DMS153 treated with DMSO at 0.1 percent for 48 hours (cell line): Measurements from ENCODE around the gene ADAM11.
"Not testable (repeated sequence)": the region's sequence is repeated elsewhere in the genome, so short reads cannot be mapped to it uniquely, and the experiment has no call there.

Experiments
- DNase-seq: peaks from one replicate; lab custom pipeline; 2025; ENCODE audit not compliant: unreplicated experiment; lab: John Stamatoyannopoulos, UW

Gene ADAM11

DNA sequence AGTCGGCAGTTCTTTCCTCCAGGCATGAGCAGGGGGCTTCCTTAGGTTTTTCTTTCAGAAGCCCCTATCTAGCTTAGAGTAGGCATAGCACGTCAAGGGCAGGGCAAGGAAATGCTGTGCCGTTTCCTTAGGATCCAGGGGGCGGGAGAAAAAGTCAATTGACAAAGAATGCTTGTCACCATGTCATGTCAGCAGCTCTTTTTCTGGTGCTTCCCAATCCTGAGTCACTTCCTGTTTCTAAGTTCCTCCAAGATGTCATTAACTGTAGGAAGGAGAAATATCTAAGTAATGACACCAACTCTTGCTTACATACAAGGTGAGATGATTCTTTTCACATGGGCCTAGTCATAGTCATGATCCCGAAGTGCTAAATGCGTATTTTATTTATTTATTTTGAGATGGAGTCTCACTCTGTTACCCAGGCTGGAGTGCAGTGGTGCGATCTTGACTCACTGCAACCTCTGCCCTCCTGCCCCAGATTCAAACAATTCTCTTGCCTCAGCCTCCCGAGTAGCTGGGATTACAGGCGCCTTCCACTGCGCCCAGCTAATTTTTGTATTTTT, 36.1 kb downstream of the ADAM11 start:
- DNase-seq, result no peak

DNA sequence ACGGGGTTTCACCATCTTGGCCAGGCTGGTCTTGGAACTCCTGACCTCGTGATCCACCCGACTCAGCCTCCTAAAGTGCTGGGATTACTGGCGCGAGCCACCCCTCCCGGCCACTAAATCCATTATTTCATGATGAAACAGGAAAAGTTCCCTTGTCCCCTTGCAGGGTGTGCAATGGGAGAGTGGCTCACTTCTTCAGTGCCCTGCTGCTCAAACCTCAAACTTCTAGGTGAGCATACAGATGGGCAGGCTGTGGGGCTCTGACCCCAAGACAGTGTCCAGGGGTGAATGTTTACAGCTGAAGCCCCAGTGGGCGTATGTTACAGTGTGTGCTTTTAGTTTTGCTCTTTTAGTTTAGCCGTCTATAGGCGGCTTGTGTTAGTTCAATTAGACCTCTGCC, 36.6 kb downstream of the ADAM11 start:
- no peak for DNase-seq

DNA sequence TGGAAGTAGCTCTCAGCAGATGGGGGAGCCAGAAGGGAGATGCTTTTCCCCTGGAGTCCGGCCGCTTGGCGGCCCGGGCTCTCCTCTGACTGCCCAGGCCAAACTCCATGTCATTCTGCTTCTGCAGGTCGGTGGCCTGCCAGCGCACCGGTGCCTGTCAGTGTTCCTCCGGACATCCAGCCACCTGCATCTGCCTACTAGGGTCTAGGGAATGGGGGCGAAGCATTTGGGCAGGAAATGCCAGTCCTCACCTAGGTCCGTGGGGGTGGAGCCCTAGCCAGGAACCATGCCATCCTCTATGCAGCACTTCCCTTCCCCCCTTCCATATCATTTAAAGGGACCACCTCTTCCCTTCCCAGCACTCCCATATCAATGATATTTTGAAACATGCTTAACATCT, 37.1 kb downstream of the ADAM11 start:
- no peak for DNase-seq

DNA sequence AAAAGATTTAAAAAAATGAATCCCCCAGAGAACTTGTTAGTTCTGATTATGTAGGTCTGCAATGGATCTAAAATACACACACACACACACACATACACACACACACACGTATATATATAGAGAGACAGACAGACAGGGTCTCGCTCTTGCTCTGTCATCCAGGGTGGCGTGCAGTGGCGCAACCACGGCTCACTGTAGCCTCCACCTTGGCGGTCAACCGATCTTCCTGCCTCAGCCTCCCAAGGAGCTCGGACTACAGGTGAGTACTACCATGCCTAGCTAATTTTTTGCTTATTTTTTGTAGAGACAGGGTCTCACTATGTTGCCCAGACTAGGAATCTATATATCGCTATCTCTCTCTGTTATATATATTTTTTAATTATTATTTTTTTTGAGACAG, 37.9 kb downstream of the ADAM11 start:
- no peak for DNase-seq

DNA sequence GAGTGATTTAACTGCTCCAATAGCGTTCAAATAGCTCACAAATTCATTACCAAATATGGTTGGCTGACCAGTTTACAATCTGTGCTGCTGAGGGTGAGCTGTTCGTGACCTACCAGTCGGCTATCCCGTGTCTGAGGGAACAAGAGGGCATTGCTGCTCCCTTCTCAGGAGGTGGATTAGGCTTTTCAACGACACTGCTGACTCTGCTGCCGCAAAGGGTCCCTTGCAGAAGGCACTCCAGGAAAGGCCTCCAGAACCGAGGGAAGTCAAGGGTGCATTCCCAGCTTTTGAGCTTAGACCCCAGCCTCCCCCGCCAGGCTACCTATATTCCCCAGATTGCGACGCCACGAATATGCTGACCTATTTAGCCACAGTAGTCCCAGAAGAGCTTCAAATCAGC, 39.0 kb downstream of the ADAM11 start:
- DNase-seq, result no peak

DNA sequence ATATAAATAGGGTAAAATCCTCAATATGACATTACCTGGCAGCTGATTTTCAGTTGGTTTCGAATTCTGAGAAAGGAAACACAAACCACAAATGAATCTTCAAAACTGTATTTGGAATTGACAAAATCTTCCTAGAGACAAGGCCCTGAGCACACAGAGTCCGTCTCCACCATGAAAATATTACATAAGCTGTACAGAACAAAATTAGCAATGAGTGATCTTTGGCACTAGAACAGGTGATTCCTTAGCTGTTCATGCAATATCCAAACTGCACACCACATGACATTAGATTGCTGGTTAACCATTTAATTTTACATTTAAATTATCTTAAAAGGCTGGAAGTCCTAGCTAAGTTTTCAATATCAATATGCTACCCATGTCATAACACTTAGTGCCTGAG, 39.6 kb downstream of the ADAM11 start:
- DNase-seq, result no peak

DNA sequence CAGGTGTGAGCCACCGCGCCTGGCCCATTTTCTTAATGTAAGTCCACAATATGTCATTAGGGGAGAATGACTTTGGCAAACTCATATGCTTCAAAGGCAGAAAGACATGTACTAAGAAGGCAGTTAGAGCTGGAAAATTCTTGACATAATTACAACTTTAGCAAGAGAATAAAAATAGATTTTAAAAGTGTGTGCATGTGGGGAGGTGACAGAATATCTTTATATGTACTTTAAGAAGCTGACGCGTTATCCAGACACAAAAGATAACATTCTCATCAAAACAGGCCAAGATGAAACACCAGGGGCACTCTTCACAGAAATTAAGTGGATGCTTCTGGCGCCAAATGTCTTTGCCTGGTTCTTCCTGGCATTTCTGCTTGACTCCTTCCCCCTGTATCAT, 43.1 kb downstream of the ADAM11 start:
- no peak for DNase-seq

DNA sequence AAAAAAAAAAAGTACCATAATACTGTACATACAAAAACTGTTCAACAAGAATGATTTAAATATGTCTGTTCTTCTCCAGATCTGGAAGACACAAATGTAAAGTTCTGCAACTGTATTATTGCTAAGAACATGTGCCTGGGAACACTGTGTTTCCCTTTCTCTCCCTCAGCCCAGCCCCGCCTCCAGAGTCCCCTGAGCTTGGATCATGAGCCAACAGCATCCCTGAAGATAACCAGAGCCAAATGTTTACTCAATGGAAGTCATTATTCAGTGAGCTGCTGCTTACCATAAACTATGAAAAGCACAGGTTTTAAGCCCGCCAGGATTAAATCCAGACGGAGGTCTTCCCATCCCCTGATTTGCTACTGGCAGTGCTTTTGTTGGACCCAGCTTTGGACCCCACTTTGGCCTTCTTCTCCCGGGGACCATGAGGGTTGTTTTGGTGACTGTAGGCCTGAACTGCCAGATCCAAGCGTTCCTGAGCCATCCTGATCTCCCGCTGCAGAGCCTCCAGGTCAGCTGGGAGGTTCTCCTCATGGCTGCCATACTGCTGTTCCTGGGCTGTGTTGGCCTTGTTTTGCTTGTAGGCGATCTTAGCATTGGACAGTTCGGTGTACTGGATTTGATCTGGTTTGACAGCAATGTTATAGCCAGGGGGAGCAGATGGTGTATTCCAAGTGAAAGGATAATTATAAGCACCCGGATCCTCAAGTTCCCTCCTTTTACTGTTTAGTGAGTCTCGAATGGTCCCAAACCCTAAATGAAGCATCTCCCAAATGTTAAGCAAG, 45.7 kb downstream of the ADAM11 start:
- DNase-seq, result no peak

DNA sequence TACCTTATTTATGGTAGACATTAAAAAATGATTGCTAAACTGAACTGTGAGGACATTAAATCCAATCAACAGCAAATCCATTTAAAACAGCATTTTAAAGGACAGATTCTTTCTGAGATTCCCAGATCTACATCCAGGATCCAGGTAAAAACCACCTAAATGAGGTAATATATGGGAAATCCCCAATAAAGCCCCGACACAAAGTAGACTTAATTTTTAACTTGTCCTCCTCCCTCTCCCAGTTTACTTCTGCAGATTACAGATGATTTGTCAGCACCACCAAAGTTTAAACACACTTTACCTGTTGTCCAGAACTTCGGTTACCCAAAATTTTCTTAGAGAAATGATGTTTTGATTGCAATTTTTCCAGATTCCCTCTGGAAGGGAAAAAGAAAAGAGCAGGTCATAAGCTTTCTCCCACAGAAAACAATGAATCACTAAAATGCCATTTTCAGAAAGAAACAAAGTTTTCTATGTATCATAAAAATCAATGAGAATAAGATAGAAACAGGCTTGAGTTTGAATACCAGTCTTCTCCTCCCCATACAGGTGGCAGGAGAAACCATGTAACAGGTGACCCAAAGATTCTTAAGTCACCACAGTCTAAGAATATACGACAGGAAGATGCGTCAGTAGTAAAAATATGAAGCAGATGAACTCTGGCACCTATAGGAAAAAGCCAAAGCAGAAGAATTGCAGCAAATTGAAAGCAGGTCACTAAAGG, 48.5 kb downstream of the ADAM11 start:
- no peak for DNase-seq

DNA sequence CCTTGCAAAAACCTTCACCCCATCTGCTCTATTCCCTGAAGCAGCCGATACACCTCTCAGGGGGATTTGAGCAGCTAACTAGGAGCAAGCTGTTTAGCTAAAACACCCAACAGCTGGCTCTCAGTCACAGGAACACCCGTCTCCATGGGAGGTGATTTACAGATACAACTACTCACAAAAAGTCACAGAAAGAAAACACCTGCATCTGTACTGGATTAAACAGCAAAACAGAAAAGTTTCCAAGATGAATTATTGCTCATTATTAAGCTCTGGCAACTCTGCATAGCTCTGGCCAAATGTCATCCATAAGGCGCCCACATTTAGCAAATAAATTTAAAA, 49.0 kb downstream of the ADAM11 start:
- no peak for DNase-seq

DNA sequence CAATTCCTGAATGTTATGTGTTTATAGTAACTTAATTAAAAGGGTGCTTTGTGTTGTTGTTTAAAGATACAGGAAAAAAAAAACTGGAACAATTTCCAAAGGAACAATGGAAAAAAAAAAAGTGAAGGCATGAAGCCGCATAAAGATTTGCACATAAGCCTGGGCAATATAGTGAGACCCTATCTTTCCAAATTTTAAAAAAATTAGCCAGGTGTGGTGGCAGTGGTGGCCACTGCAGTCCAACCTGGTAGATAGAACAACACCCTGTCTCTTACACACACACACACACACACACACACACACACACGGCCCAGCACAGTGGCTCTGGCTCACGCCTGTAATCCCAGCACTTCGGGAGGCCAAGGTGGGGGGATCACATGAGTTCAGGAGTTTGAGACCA, 49.4 kb downstream of the ADAM11 start:
- DNase-seq, result no peak

DNA sequence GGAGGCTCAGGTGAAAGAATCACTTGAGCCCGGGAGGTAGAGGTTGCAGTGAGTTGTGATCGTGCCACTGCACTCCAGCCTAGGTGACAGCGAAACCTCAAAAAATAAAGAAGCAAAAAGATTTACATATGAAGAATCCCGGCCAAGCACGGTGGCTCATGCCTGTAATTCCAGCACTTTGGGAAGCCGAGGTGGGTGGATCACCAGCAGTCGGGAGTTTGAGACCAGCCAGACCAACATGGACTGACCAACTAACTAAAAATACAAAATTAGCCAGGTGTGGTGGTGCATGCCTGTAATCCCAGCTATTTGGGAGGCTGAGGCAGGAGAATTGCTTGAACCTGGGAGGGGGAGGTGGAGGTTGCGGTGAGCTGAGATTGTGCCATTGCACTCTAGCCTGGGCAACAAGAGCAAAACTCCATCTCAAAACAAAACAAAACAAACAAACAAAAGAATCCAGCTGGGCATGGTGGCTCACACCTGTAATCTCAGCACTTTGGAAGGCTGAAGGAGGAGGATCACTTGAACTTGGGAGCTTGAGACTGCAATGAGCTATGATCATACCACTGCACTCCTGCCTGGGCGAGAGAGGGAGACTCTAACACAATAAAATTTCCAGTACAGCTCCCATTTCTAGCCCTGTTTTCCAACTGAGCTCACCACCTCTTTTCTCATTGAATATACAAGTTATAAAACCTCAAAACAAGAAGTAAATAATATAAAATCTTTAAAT, 50.0 kb downstream of the ADAM11 start:
- not testable (repeated sequence) for DNase-seq

DNA sequence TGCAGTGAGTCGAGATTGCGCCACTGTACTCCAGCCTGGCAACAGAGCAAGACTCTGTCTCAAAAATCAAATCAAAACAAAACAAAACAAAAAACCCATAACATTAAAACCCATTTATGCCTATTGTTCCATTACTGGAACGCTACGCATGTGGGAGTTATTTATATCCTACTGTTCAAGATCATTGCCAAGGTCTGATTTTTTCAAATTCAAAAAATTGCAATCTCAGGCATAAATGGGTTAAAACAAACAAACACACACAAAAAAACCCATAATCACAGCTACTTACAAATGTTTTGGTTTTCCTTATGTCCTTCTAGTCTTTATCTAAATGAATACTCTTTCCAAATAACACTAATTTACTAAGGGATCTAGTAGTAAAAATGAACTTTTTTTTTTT, 53.5 kb downstream of the ADAM11 start:
- DNase-seq, result no peak

DNA sequence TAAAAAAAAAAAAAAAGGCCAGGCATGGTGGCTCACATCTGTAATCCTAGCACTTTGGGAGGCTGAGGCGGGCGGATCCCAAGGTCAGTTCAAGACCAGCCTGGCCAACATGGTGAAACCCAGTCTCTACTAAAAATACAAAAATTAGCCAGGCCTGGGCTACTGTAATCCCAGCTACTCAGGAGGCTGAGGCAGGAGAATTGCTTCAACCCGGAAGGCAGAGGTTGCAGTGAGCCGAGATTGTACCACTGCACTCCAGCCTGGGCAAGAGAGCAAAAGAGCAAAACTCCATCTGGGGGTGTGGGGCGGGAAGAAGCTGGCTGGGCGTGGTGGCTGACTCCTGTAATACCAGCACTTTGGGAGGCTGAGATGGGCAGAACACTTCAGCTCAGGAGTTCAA, 59.7 kb downstream of the ADAM11 start:
- DNase-seq, result not testable (repeated sequence)

DNA sequence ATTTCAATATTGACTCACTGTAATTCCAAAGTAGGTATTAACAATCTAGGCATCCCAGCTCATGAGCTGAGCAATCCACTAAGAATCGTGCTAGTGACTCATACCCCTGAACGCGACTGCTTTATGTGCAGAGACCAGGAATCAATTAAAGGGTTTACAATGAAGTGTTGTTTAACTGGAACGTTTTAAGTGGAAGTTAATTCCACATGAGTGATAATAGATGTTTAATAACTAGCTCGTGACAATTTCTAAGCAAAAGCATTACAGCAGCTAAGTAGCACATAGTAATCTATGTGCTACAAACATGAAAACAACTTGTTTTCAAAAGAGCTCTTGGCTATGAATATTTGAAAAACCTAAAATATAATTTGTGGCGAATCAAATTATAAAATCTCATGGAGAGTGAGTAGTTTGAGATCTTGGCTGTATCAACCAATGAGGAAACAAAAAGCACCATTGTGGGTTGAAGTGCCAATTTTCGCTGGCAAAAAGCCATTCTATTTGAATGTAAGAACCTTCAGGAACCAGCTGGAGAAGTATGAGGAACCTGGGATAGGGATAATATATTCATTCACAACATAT, 61.9 kb downstream of the ADAM11 start:
- peak; percentile 53 for DNase-seq

DNA sequence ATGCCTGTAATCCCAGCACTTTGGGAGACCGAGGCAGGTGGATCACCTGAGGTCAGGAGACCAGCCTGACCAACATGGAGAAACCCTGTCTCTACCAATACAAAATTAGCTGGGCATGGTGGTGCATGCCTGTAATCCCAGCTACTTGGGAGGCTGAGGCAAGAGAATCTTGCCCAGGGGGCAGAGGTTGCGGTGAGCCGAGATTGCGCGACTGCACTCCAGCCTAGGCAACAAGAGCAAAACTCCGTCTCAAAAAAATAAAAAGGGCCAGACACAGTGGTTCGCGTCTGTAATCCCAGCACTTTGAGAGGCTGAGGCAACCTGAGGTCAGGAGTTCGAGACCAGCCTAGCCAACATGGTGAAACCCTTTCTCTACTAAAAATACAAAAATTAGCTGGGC, 66.4 kb downstream of the ADAM11 start:
- DNase-seq, result not testable (repeated sequence)

DNA sequence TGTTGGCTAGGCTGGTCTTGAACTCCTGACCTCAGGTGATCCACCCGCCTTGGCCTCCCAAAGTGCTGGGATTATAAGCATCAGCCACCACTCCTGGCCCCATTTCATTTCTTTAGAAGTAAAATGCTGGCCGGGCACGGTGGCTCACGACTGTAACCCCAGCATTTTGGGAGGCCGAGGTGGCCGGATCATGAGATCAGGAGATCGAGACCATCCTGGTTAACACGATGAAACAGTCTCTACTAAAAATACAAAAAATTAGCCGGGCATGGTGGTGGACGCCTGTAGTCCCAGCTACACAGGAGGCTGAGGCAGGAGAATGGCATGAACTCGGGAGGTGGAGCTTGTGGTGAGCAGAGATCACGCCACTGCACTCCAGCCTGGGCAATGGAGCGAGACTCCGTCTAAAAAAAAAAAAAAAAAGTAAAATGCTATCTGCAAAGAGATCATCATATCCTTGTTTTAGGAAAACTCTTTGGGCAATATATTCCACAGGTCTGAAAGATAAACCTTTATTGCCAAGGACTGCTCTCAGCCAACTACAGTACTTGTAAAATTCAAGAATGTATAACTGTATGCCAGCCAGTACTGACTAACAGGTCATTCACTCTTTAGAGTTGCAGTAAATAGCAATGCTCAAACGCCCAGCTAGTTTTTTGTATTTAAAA, 67.5 kb downstream of the ADAM11 start:
- DNase-seq, result no peak

DNA sequence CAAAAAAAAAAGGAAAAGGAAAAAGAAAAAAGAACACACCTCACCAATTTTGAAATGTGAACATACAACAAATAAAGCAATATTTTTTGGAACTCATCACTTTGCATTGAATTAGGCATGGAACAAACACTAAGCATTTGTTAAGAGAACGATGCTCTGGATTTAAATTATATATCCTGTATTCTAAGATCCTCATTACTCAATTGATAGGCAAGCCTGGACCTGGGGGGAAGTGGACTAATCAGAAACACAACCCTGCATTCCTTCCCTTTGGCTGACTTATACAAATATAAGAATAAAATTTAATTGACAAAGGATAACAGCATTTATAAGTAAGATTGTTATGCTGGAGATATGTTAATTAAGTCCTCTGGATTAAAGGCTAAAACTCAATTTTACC, 69.1 kb downstream of the ADAM11 start:
- no peak for DNase-seq

DNA sequence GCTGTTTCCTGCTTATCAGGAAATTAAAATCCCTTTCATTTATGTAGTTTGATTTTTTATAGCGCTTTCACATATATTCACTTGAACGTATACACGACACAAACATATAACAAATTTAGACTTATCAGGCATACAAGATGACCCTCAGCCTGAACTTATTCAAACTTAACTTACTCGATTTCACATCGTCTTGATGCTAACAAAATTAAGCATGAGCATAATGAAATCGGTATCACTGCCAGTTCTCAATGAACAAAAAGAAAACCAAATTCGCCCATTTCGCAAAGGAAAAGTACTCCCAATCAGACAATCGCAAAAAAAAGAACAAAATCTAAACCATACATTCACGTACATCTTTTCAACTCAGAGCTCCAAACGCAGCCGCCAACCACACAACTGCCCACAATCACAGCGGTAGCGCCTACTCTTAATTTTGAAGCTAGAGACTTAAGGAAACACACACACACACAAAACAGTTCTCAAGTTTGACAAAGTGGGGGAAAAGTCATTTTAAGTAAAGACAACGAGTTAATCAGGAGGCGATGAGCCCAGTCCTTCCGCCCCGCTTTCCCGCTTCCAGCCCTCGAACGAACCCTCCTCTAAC, 70.2 kb downstream of the ADAM11 start:
- no peak for DNase-seq

DNA sequence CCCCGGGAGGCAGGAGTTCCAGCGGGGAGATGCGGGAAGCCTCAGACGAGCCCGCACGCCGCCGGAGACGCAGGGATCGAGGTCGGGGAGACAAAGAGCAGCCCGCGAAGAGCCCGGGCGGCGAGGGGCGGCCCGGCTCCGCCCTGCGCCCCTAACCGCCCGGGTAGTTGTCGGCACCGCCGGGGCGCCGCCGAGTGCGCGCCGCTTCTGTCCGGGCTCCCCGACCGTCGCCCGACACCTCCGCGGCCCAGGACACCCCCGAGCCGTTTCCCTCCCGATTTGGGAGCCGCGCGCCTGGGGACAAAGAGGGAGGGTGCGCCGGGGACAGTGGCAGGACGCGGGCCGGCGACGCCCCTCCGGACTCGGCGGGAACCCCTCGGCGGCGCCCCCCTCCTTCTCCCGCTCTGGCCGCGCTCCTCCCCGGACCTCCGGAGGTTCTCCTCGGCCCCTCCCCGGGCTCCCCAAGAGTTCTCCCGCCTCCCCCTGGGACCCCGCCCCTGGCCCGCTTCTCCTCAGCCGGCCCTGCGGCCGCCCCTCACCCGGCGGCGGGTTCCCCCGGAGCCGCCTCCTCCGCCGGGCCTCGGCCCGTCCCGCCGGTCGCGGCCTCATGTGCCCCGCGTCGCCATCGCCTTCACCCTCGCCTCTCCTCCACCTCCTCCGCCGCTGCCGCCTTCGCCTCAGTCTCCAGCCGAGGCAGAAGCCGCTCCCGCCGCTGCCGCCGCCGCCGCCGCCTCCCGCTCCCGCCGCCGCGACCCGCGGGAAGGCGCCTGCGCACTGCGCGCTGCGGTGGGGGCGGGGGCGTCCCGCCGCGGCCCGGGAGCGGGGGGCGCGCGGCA, 71.0 kb downstream of the ADAM11 start, which contains the start of gene GJC1:
TSS of gene GJC1 (minus strand) at position 765 of the 836 bp plus-strand sequence. CDS start 24,470 bp downstream, outside the sequence.
- peak; percentile 8 for DNase-seq
